Ovary (tissue), 10 donors: ENCODE measurements around the gene ARPC2. TPM values are rescaled to one million over a fixed set of nuclear protein-coding genes. Genes with fewer than 3 reads are reported as not detected.
A peak's percentile ranks its signal among the peaks of the same experiment; 100 is the strongest.

ENCODE experiments used
- DNase-seq, 5 donors: peaks; one replicate each; pipeline ENCODE4 v3.0.0-alpha.2; 2019 to 2020
- H3K27ac ChIP-seq, 2 donors: fragments of 200-600 bp; one replicate each; pipeline versions ENCODE4 v1.5.1 to v1.8.0; 2019 to 2022
- H3K27me3 ChIP-seq: fragments of 200-600 bp; one replicate; pipeline ENCODE4 v1.8.0; 2022
- H3K36me3 ChIP-seq: fragments of 200-600 bp; sonication (generic); one replicate; pipeline ENCODE4 v1.5.1; 2019
- H3K4me1 ChIP-seq: one replicate; pipeline ENCODE4 v1.8.1; 2013; ENCODE audit warnings: mild to moderate bottlenecking, moderate library complexity; ENCODE audit not compliant: insufficient read depth
- H3K4me3 ChIP-seq: fragments of 200-600 bp; sonication (generic); one replicate; pipeline ENCODE4 v1.5.1; 2017
- H3K9me3 ChIP-seq, 2 donors: fragments of 200-600 bp in 1 of 2; sonication (generic) in 1 of 2; one replicate each; pipeline versions ENCODE4 v1.5.1 to v1.8.1; 2013 to 2019; ENCODE audit warnings: mild to moderate bottlenecking in 1 of 2, moderate library complexity in 1 of 2
- CTCF ChIP-seq, 3 donors: fragments of 450-650 bp in 2 of 3; fragments of 200-600 bp in 1 of 3; IDR thresholded peaks; one replicate each; pipeline versions ENCODE4 v1.5.1 to v1.8.0; 2016 to 2022; ENCODE audit warnings: antibody characterized with exemption in 3 of 3, mild to moderate bottlenecking in 1 of 3
- EP300 ChIP-seq: sonication (generic); formaldehyde crosslinking; IDR thresholded peaks from one replicate; pipeline ENCODE4 v1.6.1; 2017; ENCODE audit warnings: antibody characterized with exemption
- POLR2A ChIP-seq: fragments of 450-650 bp; IDR thresholded peaks from one replicate; pipeline ENCODE4 v1.6.1; 2017; ENCODE audit warnings: antibody characterized with exemption, mild to moderate bottlenecking, moderate library complexity
- WGBS, 3 donors: extraction: QIAGEN DNeasy Blood & Tissue Kit in 1 of 3; methylation state at CpG; one replicate each; pipeline versions ENCODE4 v1.1.5 to v1.1.7; 2013 to 2017; 5-methylcytosine and 5-hydroxymethylcytosine counted together
- intact Hi-C, 4 donors: fragments of 100-400 bp; cut with DNase I; formaldehyde crosslinking; loops; one replicate each; pipeline versions ENCODE4 v1.11.0 to v1.15.1; 2022 to 2023
- long read RNA-seq, 3 donors: library from polyadenylated mRNA in 2 of 3; unstranded in 2 of 3; transcript quantifications; one replicate each; pipeline ENCODE4 v2.0.0 and lab custom pipeline, GENCODE V29; 2021 to 2026
- polyA plus RNA-seq, 2 donors: library from polyadenylated mRNA; stranded (reverse); fragments of 200-250 nt in 1 of 2; fragments of 350-450 nt in 1 of 2; fragmentation: Illumina TruSeq in 1 of 2; extraction: RNeasy Lipid Tissue Mini Kit (QIAGEN cat#74804) in 1 of 2; gene quantifications; one replicate each; pipeline ENCODE4 v1.2.3, GENCODE V29; 2013 to 2014
- total RNA-seq, 7 donors: library from RNA; depleted of rRNA in 2 of 7; stranded (reverse); fragments of >200 nt in 2 of 7; fragmentation: NEBNext Ultra II Directional in 3 of 7; extraction: Animal tissue kit (Norgen Biotek cat#: 25700) in 3 of 7; gene quantifications; one replicate each; pipeline versions ENCODE4 v1.1.0 to v1.2.4, GENCODE V29; 2016 to 2023
- donor health status: DM: no; HTN: no; CAD: no; lungs with moderate emphysema.
- donor health status: DM: no; HTN: no; CAD: no.
- donor health status: Bipolar disorder and iron deficiency.
- donor health status: DM: yes; HTN: yes; CAD: no.
- donor health status: DM: no; HTN: no; CAD: no.
- donor health status: DM: yes; HTN: yes; CAD: no.

The ARPC2 gene
- total RNA-seq (100 to 1,000 TPM; 135 to 229 (median 166) TPM), polyA plus RNA-seq (100 to 1,000 TPM; 170 to 357 TPM)
- long read RNA-seq, donor 1, transcript ARPC2-217 (5 exons, 1,039 nt) = minor isoform, 9 of 826 reads
- long read RNA-seq, donor 1, transcript ARPC2-201 (10 exons, 1,605 nt) = minor isoform, 35 of 826 reads
- long read RNA-seq, donor 1, transcript ARPC2-202 (11 exons, 1,505 nt) = major isoform, 624 of 826 reads
- long read RNA-seq, donor 1, partial matches to known transcripts = 114 of 826 reads
- long read RNA-seq, donor 1, other reads (novel, unspliced or antisense) = 41 of 826 reads
- long read RNA-seq, donor 2, transcript ARPC2-202 (11 exons, 1,505 nt) = major isoform, 126 of 218 reads
- long read RNA-seq, donor 2, transcript ARPC2-201 (10 exons, 1,605 nt) = minor isoform, 25 of 218 reads
- long read RNA-seq, donor 2, partial matches to known transcripts = 62 of 218 reads
- long read RNA-seq, donor 2, other reads (novel, unspliced or antisense) = 0 of 218 reads
- long read RNA-seq, donor 3, transcript ARPC2-202 (11 exons, 1,505 nt) = major isoform, 370 of 413 reads
- long read RNA-seq, donor 3, partial matches to known transcripts = 8 of 413 reads
- long read RNA-seq, donor 3, other reads (novel, unspliced or antisense) = 26 of 413 reads

- Histone ChIP-seq H3K4me3 (peak within 1 kb of the TSS; percentile 81), H3K27ac (peak within 1 kb of the TSS; percentile 72 to 90), H3K9me3 (no peaks in the 10 kb centered on the region), H3K36me3 (no peaks in the 10 kb centered on the region), H3K4me1 (peaks cover 8% of the 10 kb centered on the region), H3K27me3 (no peaks in the 10 kb centered on the region)
- peak; percentile 92 to 97 (median 93) for DNase-seq
- TF ChIP-seq EP300 = no peak
- TF ChIP-seq POLR2A = peak; percentile 93
- TF ChIP-seq CTCF (IDR thresholded peaks at IDR 0.05) = peak; percentile 34 to 77 (median 65)
- intact Hi-C loops = loop anchor here in 2 of 4 donors (5.0 kb wide), 2 partner anchors 45 to 50 kb away; partner anchors contain the start of gene GPBAR1 (in 1 of the 2)
- 0 to 1% (median 0%) methylated on average over 41 to 60 of the region's 60 CpGs for WGBS, 3 donors
These were observed at the start of gene ARPC2 for GRCh38 chr2:218216674-218217359. TSS of gene ARPC2 (plus strand) at chr2:218217189. CDS start at chr2:218217471, 282 bp downstream.

- no peaks in the 10 kb centered on the region for H3K9me3 ChIP-seq
- intact Hi-C loops = no loop called here
- TF ChIP-seq POLR2A (no peak), EP300 (no peak), CTCF (IDR thresholded peaks at IDR 0.05) (no peak)
- H3K27me3 ChIP-seq = no peaks in the 10 kb centered on the region
- no peak overlapping the region for H3K27ac ChIP-seq
- no peaks in the 10 kb centered on the region for H3K36me3 ChIP-seq
- no peak overlapping the region for H3K4me3 ChIP-seq
- DNase-seq = no peak
- WGBS, 3 donors = 54 to 67% (median 65%) methylated on average over 1 of the region's 1 CpG
- H3K4me1 ChIP-seq = no peaks in the 10 kb centered on the region
These were observed 49.0 kb upstream of the ARPC2 start for GRCh38 chr2:218168016-218168415.

GRCh38 chr2:218168635-218169462, 48.1 kb upstream of the ARPC2 start:
- intact Hi-C loops = no loop called here
- peak; percentile 18 to 53 (median 36) for DNase-seq
- Histone ChIP-seq H3K4me1 (no peaks in the 10 kb centered on the region), H3K4me3 (no peak overlapping the region), H3K9me3 (no peaks in the 10 kb centered on the region), H3K27ac (no peak overlapping the region), H3K27me3 (no peaks in the 10 kb centered on the region), H3K36me3 (no peaks in the 10 kb centered on the region)
- 59 to 63% (median 61%) methylated on average over 9 of the region's 9 CpGs for WGBS, 3 donors
- TF ChIP-seq EP300 (no peak), CTCF (IDR thresholded peaks at IDR 0.05) (peak in 1 of 3 donors; percentile 6), POLR2A (no peak)
